RWPE1 (cell line): ENCODE results near the gene COLEC12.

Experiments
- CTCF ChIA-PET: fragments of 350-600 bp; sonication (Branson Sonifier 250); formaldehyde crosslinking; extraction: SDS; loops from one replicate; lab custom pipeline; 2021; lab: Yijun Ruan, JAX
- POLR2A ChIA-PET: fragments of 400-600 bp; formaldehyde crosslinking; extraction: SDS; loops from one replicate; lab custom pipeline; 2020; ENCODE audit warnings: antibody characterized with exemption; ENCODE audit not compliant: low non-redundant PET; lab: Yijun Ruan, JAX
- DNase-seq: peaks from one replicate; pipeline ENCODE4 v3.0.0; 2012; ENCODE audit warnings: low spot score
- H3K27ac ChIP-seq: fragments of 450-650 bp; 2 replicates; pipeline ENCODE4 v1.5.1; 2017
- CTCF ChIP-seq: fragments of 450-650 bp; conservative IDR thresholded peaks from 2 replicates; pipeline ENCODE4 v1.5.1; 2017; ENCODE audit warnings: low read depth, mild to moderate bottlenecking

COLEC12 gene

GRCh38 chr18:366466-367061 lies 133.9 kb downstream of the COLEC12 start:
- TF ChIP-seq CTCF: no peak
- no peak for DNase-seq
- ChIA-PET POLR2A (no interaction called here), CTCF (no interaction called here)
- no peak overlapping the region for H3K27ac ChIP-seq

- H3K27ac ChIP-seq: no peak overlapping the region
- ChIA-PET CTCF (no interaction called here), POLR2A (no interaction called here)
- DNase-seq: no peak
- TF ChIP-seq CTCF: no peak
Measured at GRCh38 chr18:365651-366050, 134.8 kb downstream of the COLEC12 start.

- no peak overlapping the region for H3K27ac ChIP-seq
- no peak for DNase-seq
- TF ChIP-seq CTCF: no peak
- CTCF ChIA-PET: interaction anchor here (0.6 kb wide), 1 partner anchor 83 kb away, joined by 4 read pairs; no protein-coding TSS in a partner anchor
- POLR2A ChIA-PET: no interaction called here
Measured at GRCh38 chr18:364256-364826, 136.2 kb downstream of the COLEC12 start.

GRCh38 chr18:363301-364085 lies 137.0 kb downstream of the COLEC12 start:
- no peak for DNase-seq
- CTCF ChIA-PET: interaction anchor here (0.7 kb wide), 2 partner anchors 89 to 169 kb away, joined by 4 to 7 read pairs; no protein-coding TSS in a partner anchor
- H3K27ac ChIP-seq: no peak overlapping the region
- POLR2A ChIA-PET: no interaction called here
- no peak for TF ChIP-seq CTCF

- DNase-seq: no peak
- POLR2A ChIA-PET: no interaction called here
- CTCF ChIA-PET: interaction anchor here (0.7 kb wide), 2 partner anchors 90 to 170 kb away, joined by 4 to 7 read pairs; no protein-coding TSS in a partner anchor
- TF ChIP-seq CTCF: no peak
- no peak overlapping the region for H3K27ac ChIP-seq
Measured at GRCh38 chr18:362311-363290, 137.9 kb downstream of the COLEC12 start.

- ChIA-PET POLR2A (no interaction called here), CTCF (no interaction called here)
- H3K27ac ChIP-seq: no peak overlapping the region
- no peak for DNase-seq
- no peak for TF ChIP-seq CTCF
Measured at GRCh38 chr18:361941-362310, 138.6 kb downstream of the COLEC12 start.
